H1 (cell line): Measurements from ENCODE around the gene PAX8. TPM values are rescaled to one million over a fixed set of nuclear protein-coding genes. Genes with fewer than 3 reads are reported as not detected.

Experiments
- ATF2 ChIP-seq: IDR thresholded peaks from 2 replicates; pipeline ENCODE4 v1.6.1; 2012; ENCODE audit warnings: low read length, inconsistent platforms
- CTBP2 ChIP-seq: IDR thresholded peaks from 2 replicates; pipeline ENCODE4 v1.7.0; 2011; ENCODE audit warnings: borderline replicate concordance, mild to moderate bottlenecking, moderate library complexity, mixed read lengths, low read length; ENCODE audit not compliant: insufficient read depth, insufficient read length
- NANOG ChIP-seq: IDR thresholded peaks from 2 replicates; pipeline ENCODE4 v1.6.1; 2011; ENCODE audit warnings: low read length, low read depth, mild to moderate bottlenecking, inconsistent platforms; ENCODE audit not compliant: insufficient read depth, poor library complexity, severe bottlenecking
- RFX5 ChIP-seq: IDR thresholded peaks from 2 replicates; pipeline ENCODE4 v1.6.1; 2011; ENCODE audit warnings: low read depth, low read length, improper control_type of control experiment, borderline replicate concordance
- SP1 ChIP-seq: IDR thresholded peaks from 2 replicates; pipeline ENCODE4 v1.6.1; 2011; ENCODE audit warnings: low read depth, low read length
- polyA plus RNA-seq, 7 experiments: library from polyadenylated mRNA; depleted of rRNA in 3 of 7; stranded (reverse) in 5 of 7; unstranded in 2 of 7; fragments of >200 nt in 5 of 7; fragments of 200-250 nt in 2 of 7; gene quantifications; 1 replicate in 5 of 7; 2 replicates in 1 of 7; 4 replicates in 1 of 7; pipeline versions ENCODE4 v1.2.1 to v1.2.3, GENCODE V29; 2011 to 2013; ENCODE audit warnings: missing spikeins in 2 of 7, mixed read lengths in 2 of 7
- total RNA-seq: library from RNA; stranded (reverse); fragmentation: NEBNext Ultra II Directional; extraction: Animal tissue kit (Norgen Biotek cat#: 25700); gene quantifications from 2 replicates; pipeline ENCODE4 v1.2.1, GENCODE V29; 2021

PAX8 gene
- total and polyA plus RNA-seq, 2 of the 8 experiments (the other 6 are each of a cell fraction or from before 2014, with no cell fraction given), result 0.02 TPM; not detected in 1

- TF ChIP-seq ATF2 (no peak), SP1 (no peak), CTBP2 (no peak), RFX5 (no peak), NANOG (no peak)
These were observed 54.9 kb downstream of the PAX8 start (continued) for GRCh38 chr2:113223813-113224212.
